Progenitor cell of endocrine pancreas (in vitro differentiated cells): ENCODE data around the gene CCSAP. TPM values are rescaled to one million over a fixed set of nuclear protein-coding genes. Genes with fewer than 3 reads are reported as not detected.
A peak's percentile ranks its signal among the peaks of the same experiment; 100 is the strongest.

ENCODE experiments used
- DNase-seq: peaks from one replicate; pipeline ENCODE4 v3.0.0; 2021; ENCODE audit warnings: low spot score; ENCODE audit not compliant: unreplicated experiment
- H3K27ac Mint-ChIP-seq: 2 replicates; pipeline ENCODE4 v1.8.0; 2021; ENCODE audit warnings: mild to moderate bottlenecking, moderate library complexity, mixed read lengths
- H3K27me3 Mint-ChIP-seq: 2 replicates; pipeline ENCODE4 v1.8.0; 2021; ENCODE audit warnings: mixed read lengths
- H3K36me3 Mint-ChIP-seq: 2 replicates; pipeline ENCODE4 v1.8.0; 2022; ENCODE audit warnings: mixed read lengths; ENCODE audit not compliant: insufficient read depth
- H3K4me1 Mint-ChIP-seq: 2 replicates; pipeline ENCODE4 v1.8.0; 2021; ENCODE audit warnings: low read depth, mixed read lengths
- H3K4me3 Mint-ChIP-seq: 2 replicates; pipeline ENCODE4 v1.8.0; 2021; ENCODE audit warnings: low read depth, mild to moderate bottlenecking, moderate library complexity, mixed read lengths
- H3K9me3 Mint-ChIP-seq: 2 replicates; pipeline ENCODE4 v1.8.0; 2021; ENCODE audit warnings: low read depth, mixed read lengths
- total RNA-seq: library from RNA; stranded (reverse); gene quantifications from 2 replicates; pipeline ENCODE4 v1.2.1, GENCODE V29; 2021
- TF ChIP-seq, protein P1 (sequence below): fragments of 200-600 bp; sonication (generic); IDR thresholded peaks from one replicate; pipeline ENCODE4 v1.5.0; 2021; ENCODE audit warnings: antibody characterized with exemption, mild to moderate bottlenecking; ENCODE audit not compliant: unreplicated experiment

CCSAP gene
- total RNA-seq, 1 donor from 2014 or later = 10.9 TPM

DNA sequence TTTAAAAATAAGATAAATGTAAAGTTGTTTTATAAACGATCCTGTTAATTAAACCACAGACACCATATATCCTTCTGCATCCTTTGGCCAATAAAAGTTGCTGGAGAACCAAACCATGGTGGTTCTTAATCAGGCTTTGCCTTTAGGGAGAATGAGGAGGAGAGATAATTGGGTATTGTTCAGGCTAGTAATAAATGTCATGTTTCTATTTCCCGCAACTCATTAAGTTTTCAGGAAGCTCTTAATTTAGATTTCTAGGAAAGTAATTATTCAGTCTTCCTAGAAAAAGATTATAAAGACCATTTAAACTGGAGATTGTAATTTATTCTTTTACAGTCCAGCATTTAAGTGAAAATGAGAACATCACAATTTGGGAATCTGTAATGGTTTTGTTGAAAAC is 37.5 kb downstream of the CCSAP start:
- H3K9me3 Mint-ChIP-seq = no peaks in the 10 kb centered on the region
- peaks cover 22% of the 10 kb centered on the region for H3K4me1 Mint-ChIP-seq
- H3K4me3 Mint-ChIP-seq = no peak overlapping the region
- H3K27me3 Mint-ChIP-seq = no peaks in the 10 kb centered on the region
- peaks cover 20% of the 10 kb centered on the region for H3K36me3 Mint-ChIP-seq
- TF ChIP-seq, protein P1, sequence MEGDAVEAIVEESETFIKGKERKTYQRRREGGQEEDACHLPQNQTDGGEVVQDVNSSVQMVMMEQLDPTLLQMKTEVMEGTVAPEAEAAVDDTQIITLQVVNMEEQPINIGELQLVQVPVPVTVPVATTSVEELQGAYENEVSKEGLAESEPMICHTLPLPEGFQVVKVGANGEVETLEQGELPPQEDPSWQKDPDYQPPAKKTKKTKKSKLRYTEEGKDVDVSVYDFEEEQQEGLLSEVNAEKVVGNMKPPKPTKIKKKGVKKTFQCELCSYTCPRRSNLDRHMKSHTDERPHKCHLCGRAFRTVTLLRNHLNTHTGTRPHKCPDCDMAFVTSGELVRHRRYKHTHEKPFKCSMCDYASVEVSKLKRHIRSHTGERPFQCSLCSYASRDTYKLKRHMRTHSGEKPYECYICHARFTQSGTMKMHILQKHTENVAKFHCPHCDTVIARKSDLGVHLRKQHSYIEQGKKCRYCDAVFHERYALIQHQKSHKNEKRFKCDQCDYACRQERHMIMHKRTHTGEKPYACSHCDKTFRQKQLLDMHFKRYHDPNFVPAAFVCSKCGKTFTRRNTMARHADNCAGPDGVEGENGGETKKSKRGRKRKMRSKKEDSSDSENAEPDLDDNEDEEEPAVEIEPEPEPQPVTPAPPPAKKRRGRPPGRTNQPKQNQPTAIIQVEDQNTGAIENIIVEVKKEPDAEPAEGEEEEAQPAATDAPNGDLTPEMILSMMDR = no peak
- H3K27ac Mint-ChIP-seq = no peak overlapping the region
- DNase-seq = no peak

DNA sequence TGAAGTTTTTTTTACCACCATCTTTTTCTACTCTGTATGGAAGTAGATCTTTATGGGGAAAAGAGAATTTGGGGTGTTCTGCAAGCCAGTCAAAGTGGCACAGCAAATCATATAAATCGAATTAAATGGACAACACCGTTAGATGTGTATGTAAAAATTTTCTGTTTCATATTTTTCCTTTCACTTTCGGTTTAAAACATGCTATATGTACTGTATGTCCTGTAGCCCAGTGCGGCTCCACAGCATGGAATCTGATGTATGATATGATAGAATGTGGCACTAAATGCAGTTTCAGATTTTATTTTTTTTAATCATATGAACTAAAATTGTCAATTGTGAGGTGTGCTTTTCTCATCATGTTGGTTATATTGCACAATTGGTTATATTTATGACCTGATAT is 39.0 kb downstream of the CCSAP start:
- TF ChIP-seq, protein P1 = no peak
- Mint-ChIP-seq H3K36me3 (peaks cover 27% of the 10 kb centered on the region), H3K27me3 (no peaks in the 10 kb centered on the region), H3K27ac (no peak overlapping the region), H3K4me3 (no peak overlapping the region), H3K9me3 (no peaks in the 10 kb centered on the region), H3K4me1 (peaks cover 28% of the 10 kb centered on the region)
- no peak for DNase-seq

GRCh38 chr1:229302740-229303139 is 40.1 kb downstream of the CCSAP start:
- DNase-seq = no peak
- no peaks in the 10 kb centered on the region for H3K9me3 Mint-ChIP-seq
- TF ChIP-seq, protein P1 = no peak
- no peak overlapping the region for H3K27ac Mint-ChIP-seq
- H3K27me3 Mint-ChIP-seq = no peaks in the 10 kb centered on the region
- H3K4me1 Mint-ChIP-seq = peaks cover 26% of the 10 kb centered on the region
- H3K4me3 Mint-ChIP-seq = no peak overlapping the region
- H3K36me3 Mint-ChIP-seq = peaks cover 26% of the 10 kb centered on the region

- no peaks in the 10 kb centered on the region for H3K9me3 Mint-ChIP-seq
- peaks cover 29% of the 10 kb centered on the region for H3K4me1 Mint-ChIP-seq
- peak overlapping the region; percentile 23 for H3K27ac Mint-ChIP-seq
- H3K36me3 Mint-ChIP-seq = peaks cover 33% of the 10 kb centered on the region
- H3K4me3 Mint-ChIP-seq = no peak overlapping the region
- TF ChIP-seq, protein P1 = no peak
- no peak for DNase-seq
- no peaks in the 10 kb centered on the region for H3K27me3 Mint-ChIP-seq
These were observed 42.6 kb downstream of the CCSAP start for GRCh38 chr1:229300099-229300757.

DNA sequence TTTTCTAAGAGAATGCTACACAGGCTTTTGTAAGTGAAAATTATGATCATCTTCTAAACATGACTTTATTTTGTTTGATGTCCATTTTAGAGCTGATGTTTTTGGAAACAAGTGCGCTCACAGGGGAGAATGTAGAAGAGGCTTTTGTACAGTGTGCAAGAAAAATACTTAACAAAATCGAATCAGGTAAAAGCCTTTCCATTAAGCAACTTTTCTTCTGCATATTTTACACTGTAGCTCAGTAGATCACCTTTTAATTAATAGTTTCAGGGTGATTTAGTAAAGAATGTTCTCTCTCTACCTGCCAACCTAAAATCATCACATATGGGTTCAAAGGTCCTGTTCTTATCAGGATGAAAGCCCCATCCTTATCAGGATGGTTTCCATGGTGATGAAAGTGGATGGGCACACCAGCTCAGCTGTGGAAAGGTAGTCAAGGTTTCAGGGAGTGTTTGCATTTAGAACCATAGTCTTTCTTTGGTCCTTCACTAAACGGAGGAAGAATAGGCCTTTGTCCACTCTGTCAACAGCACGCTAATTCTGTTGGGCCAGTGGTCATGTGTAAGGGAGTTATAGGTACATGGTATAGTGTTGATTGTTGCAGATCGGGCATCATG is 43.9 kb downstream of the CCSAP start:
- TF ChIP-seq, protein P1 = no peak
- H3K4me3 Mint-ChIP-seq = peak overlapping the region; percentile 31

More for the DNA sequence above, 43.9 kb downstream of the CCSAP start:
- Mint-ChIP-seq H3K36me3 (peaks cover 37% of the 10 kb centered on the region), H3K4me1 (peaks cover 29% of the 10 kb centered on the region), H3K9me3 (no peaks in the 10 kb centered on the region), H3K27me3 (no peaks in the 10 kb centered on the region), H3K27ac (peak overlapping the region; percentile 33)
- DNase-seq = no peak
